WERI-Rb-1 (cell line): Measurements from ENCODE around the gene KRT83.

ENCODE experiments used
- DNase-seq: peaks from one replicate; pipeline ENCODE4 v3.0.0-alpha.2; 2020
- H3K27ac ChIP-seq: fragments of 250-450 bp; sonication (Bioruptor Pico); 2 replicates; pipeline ENCODE4 v1.5.1; 2020; ENCODE audit warnings: mild to moderate bottlenecking, moderate library complexity
- H3K27me3 ChIP-seq: fragments of 250-450 bp; sonication (Bioruptor Pico); 2 replicates; pipeline ENCODE4 v1.5.1; 2021; ENCODE audit warnings: mild to moderate bottlenecking, low read depth, moderate library complexity; ENCODE audit not compliant: insufficient read depth, severe bottlenecking
- H3K36me3 ChIP-seq: fragments of 250-450 bp; sonication (Bioruptor Pico); 2 replicates; pipeline ENCODE4 v1.5.1; 2020; ENCODE audit warnings: mild to moderate bottlenecking, moderate library complexity
- H3K4me3 ChIP-seq: 2 replicates; pipeline ENCODE4 v1.5.1; 2011; ENCODE audit warnings: low read depth, mild to moderate bottlenecking, control low read depth, low read length
- H3K9me3 ChIP-seq: fragments of 250-450 bp; sonication (Bioruptor Pico); 2 replicates; pipeline ENCODE4 v1.5.1; 2021; ENCODE audit warnings: mild to moderate bottlenecking, moderate library complexity; ENCODE audit not compliant: severe bottlenecking
- CTCF ChIP-seq: IDR thresholded peaks from 2 replicates; pipeline ENCODE4 v1.5.1; 2011; ENCODE audit warnings: low read depth, mild to moderate bottlenecking, control low read depth, inconsistent platforms, low read length

The KRT83 gene

DNA sequence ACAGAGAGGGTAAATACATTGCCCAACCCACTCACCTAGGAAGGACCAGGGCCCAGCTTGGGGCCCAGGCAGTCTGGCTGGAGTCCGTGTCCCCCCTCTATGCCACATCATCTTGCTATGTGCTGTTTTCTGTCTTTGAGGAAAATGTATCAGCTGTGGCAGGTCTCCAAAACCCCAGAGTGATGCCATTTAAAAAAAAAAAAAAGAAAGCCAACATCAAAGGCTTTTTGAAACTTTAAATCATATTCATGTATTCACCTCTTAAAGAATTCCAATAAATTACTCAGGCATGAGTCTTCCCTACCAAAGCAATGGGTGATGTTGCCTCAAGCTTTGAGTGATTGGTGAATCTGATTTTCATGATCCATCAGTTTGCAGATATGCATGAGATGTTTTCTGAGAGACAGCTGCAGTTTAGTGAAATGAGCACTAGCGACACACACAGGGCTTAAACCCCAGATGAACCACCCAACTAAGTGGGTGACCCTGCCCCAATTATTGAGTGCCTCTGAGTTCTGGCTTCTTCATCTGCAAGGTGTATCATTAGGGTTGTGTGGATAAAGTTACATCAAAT is 35.9 kb downstream of the KRT83 start:
- Histone ChIP-seq H3K27ac (no peak overlapping the region), H3K27me3 (peaks cover 26% of the 10 kb centered on the region), H3K36me3 (no peaks in the 10 kb centered on the region), H3K9me3 (no peaks in the 10 kb centered on the region), H3K4me3 (no peak overlapping the region)
- DNase-seq = no peak
- TF ChIP-seq CTCF = no peak

DNA sequence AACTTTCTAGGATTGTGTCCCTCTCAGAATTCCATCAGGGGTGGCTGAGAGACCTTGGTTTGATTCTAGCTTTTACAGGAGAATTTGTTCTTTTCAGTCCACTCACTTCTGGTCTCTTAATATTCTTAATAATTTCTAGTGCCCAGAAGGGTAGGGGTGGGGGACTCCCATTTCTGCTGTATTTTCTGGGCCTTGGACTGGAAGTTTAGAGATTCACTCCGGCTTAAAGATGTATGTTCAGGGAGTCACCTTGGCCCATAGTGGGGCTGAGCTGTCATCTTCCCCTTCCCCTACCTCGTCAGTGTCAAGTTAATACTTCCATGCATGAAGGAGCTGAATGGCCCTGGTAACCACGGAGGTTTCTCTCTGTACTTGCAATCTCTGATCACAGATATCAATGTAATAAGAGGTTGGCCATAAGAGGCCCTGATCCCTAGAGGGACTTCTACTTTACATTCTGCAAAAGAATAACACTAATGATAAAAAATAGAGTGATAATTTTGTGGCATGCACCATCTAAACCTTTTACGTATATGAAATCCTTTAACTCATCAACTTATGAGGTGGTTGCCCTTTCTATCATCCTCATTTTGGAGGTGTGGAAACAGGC is 36.5 kb downstream of the KRT83 start:
- TF ChIP-seq CTCF = no peak
- Histone ChIP-seq H3K36me3 (no peaks in the 10 kb centered on the region), H3K9me3 (no peaks in the 10 kb centered on the region), H3K4me3 (no peak overlapping the region), H3K27ac (no peak overlapping the region), H3K27me3 (peaks cover 27% of the 10 kb centered on the region)
- DNase-seq = no peak

DNA sequence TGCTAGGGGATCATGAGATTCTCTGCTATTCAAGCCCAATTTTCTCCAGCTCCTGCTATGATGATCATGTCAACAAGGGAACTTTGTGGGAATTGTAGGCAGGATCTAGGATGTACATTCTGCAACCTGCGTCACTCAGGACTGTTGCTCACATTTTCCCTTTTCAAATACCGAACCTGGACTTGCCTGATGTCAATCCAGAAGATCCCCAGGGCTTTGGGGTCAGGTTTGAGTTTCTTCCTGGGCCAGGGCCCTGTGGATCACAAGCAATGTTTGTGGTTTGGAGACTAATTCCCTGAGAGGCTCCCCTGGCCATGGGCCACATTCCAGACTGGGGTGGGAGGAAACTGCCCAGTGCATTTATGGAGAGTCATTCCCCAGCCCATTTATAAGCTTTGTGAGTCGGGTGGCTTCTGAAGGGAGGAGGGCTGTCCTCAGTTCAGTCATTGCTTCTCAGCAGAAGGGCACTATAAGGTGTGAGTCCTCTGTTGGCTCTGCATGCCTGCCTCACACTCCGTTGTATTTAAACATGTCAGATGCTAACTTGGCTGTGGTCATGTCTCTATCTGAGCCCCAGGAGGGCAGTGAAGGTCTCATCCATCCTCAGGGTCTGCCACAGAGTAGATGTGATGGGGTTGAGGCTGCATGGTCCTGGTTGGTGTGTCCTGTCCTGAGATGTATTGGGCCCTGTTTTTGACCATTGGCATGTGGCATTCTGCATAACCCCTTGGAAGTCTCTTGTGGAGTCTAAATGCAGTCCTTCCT is 40.2 kb downstream of the KRT83 start:
- Histone ChIP-seq H3K27me3 (peaks cover 47% of the 10 kb centered on the region), H3K4me3 (no peak overlapping the region), H3K27ac (no peak overlapping the region), H3K9me3 (no peaks in the 10 kb centered on the region), H3K36me3 (no peaks in the 10 kb centered on the region)
- TF ChIP-seq CTCF = no peak
- DNase-seq = no peak

GRCh38 chr12:52280319-52280795 is 40.8 kb downstream of the KRT83 start:
- no peaks in the 10 kb centered on the region for H3K9me3 ChIP-seq
- peaks cover 48% of the 10 kb centered on the region for H3K27me3 ChIP-seq
- no peak overlapping the region for H3K4me3 ChIP-seq
- DNase-seq = no peak
- no peak for TF ChIP-seq CTCF
- H3K27ac ChIP-seq = no peak overlapping the region
- no peaks in the 10 kb centered on the region for H3K36me3 ChIP-seq

DNA sequence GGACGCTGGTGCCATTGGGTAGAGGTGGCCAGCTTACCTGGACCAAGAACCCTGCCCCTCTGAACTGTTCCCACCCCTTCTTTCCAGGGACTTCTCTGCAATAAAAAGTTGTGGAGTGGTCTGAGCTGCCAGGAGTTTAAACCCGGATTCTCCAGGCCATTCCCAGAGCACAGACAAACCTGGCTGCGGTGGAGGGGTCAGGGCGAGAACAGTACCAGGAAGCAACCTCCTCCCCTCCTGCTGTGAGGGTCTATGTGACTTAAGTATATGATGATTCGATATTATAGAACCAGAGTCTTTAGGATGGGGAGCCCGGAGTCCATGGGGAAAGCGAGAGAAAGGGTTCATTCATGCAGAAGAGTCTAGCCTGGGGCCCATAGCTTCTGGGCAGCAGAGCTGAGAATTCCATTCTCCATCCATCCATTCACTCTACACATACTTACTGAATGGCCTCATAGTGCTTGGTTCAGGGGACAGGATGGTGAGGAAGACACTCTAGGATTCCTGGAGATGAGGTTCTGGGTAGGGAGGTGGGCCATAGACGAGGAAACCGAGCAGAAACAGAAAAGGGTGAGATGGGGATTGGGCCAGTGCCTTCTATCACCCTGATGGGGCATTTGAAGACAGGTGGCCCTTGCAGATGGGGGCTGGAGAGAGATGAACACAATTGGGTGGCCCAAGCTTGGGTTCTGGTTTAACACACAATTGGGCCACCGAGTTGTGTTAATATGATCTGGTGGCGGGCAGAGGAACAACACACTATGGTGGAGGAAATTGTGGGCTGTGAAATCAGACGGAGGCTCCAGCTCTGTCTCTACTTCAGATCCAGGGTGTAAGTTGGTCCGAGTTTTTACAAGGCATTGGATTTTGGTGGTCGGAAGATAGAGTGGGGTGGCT is 41.5 kb downstream of the KRT83 start:
- Histone ChIP-seq H3K9me3 (no peaks in the 10 kb centered on the region), H3K4me3 (no peak overlapping the region), H3K36me3 (no peaks in the 10 kb centered on the region), H3K27ac (no peak overlapping the region), H3K27me3 (peaks cover 54% of the 10 kb centered on the region)
- no peak for DNase-seq
- no peak for TF ChIP-seq CTCF
